SK-N-MC (cell line): ENCODE measurements around the gene SLAMF1.

Experiments
- EZH2 ChIP-seq: fragments of 200-600 bp; sonication (generic); IDR thresholded peaks from one replicate; pipeline ENCODE4 v1.6.1; 2017; ENCODE audit warnings: antibody characterized with exemption
- POLR2AphosphoS5 ChIP-seq: IDR thresholded peaks from 2 replicates; pipeline ENCODE4 v1.6.1; 2012; ENCODE audit warnings: mild to moderate bottlenecking, low read depth, low read length, borderline replicate concordance

DNA sequence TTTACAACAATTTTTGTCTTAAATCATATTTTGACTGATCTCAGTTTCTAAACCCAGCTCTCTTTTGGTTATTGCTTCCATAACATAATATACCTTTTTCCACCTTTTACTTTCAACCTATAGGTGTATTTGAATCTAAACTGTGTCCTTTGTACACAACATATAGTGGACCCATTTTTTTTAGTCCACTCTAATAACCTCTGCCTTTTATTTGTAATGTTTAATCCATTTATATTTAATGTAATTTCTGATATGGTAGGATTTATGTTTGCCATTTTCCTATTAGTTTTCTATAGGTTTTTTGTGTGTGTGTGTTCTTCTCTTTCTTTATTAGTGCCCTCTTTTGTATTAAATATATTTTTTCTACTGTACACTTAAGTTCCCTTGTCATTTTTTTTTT lies 22.4 kb upstream of the SLAMF1 start:
- no peak for TF ChIP-seq EZH2
- TF ChIP-seq POLR2AphosphoS5, result no peak
